Measurements from ENCODE around the gene HMG20B.
A peak's percentile ranks its signal among the peaks of the same experiment; 100 is the strongest.

HMG20B gene

GRCh38 chr19:3608079-3608641 is 35.4 kb downstream of the HMG20B start:
- no peak for DNase-seq

GRCh38 chr19:3608750-3609322 is 36.1 kb downstream of the HMG20B start:
- no peak for DNase-seq

GRCh38 chr19:3609779-3610719 is 37.3 kb downstream of the HMG20B start:
- no peak for DNase-seq

DNA sequence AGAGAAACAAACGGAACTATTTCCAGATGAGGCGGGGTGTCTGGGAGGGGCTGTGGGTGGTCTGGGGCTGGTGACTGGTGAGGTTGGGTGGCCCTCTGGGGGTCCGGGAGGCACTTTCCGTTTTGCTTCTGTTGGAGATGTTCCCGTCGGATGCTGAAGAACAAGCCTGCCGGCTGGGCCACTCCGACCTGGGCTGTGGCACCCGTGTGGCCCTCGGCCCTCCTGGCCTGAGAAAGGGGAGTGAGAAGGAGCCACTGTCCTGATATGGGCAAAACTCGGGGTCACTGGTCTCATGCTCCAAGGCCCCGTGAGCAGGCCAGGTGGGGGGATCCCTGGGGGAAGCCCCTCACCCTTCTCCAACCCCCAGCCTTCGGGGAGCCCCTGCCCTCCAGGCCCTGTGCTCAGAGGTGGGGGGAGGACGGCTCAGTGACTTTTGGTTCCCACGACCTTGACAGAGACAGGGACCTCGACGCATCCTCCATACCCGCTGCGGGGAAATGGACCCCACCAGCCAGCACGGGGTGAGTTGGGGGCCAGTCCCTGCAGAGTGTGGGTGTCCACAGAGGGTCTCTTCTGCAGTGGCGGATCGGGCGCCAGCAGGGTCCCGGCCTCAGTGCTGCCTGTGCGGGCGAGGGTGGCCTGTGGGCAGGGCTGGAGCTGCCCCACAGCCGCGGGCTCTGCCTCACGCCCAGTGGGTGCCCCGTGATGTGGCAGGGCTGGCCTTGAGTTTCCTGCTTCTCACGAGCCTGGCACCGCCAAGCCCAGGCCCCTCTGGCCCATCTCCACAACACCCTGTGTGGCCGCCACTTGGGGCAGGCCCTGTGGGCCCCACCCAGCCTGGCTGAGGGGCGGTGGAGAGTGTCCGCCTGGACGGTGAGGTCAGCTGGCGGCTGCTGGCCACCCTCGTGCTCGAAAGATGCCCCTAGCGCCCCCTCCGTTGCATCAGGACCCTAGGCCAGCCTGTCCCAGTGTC is 38.3 kb downstream of the HMG20B start:
- DNase-seq, result no peak

- no peak for DNase-seq
Observed at GRCh38 chr19:3611841-3612240, 39.1 kb downstream of the HMG20B start.

DNA sequence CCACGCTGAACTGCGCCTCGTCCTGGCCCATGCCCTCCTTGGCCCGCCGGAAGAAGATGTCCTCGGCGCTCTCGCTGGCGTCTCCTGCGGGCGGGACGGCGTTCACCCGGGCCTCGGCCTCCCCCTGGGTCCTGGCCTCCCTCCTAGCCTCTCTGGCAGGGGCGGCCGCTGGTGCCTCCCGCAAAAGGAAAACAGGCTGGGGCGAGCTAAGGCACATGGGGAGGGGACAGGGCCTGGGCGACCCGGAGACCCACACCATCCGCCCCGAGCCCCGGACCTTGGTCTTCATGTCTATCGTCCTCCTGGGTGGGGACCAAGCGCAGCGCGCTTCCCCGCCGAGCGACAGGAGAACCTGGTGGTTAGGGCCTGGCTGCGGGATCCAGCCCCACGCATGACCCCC is 39.6 kb downstream of the HMG20B start:
- DNase-seq, result no peak

DNA sequence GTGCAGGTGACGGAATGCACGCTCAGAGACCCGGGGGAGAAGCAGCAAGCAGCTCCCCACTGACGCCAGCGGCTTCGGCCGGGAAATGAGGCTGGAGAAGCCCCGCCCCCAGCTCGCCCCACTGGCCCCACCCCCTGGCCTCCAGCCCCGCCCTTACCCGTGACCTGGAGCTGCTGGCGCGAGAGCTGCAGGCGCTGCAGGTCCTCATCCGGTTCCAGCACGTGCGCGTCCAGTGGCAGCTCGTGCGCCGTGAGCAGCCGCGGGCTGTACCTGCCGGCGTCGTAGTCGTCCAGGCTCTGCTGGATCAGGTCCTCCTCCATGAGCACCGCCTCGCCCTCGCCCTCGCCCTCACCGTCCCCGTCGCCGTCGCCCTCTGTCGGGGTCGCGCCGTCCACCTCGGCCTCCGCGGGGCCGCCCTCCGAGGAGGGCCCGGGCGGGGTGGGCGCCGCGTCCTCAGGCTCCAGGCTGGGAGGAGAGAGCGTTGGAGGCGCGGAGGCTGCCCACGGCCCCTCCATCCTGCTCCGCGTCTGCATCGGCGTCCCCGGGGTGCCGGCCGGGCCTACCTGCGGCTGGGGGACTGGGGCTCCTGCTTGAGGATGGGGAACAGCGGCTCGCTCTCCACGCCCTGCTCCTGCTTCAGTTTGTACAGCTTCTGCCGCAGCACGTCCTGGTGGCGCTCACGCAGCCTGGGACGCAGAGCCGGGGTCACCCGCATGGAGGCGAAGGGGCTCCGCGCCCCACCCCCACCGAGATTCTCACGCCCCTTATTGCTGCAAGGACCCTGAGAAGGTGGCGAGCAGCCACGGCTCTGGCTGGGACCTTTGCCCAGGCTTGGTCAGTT is 40.4 kb downstream of the HMG20B start:
- DNase-seq, result no peak

- no peak for DNase-seq
Observed at GRCh38 chr19:3613818-3614661, 41.3 kb downstream of the HMG20B start.

DNA sequence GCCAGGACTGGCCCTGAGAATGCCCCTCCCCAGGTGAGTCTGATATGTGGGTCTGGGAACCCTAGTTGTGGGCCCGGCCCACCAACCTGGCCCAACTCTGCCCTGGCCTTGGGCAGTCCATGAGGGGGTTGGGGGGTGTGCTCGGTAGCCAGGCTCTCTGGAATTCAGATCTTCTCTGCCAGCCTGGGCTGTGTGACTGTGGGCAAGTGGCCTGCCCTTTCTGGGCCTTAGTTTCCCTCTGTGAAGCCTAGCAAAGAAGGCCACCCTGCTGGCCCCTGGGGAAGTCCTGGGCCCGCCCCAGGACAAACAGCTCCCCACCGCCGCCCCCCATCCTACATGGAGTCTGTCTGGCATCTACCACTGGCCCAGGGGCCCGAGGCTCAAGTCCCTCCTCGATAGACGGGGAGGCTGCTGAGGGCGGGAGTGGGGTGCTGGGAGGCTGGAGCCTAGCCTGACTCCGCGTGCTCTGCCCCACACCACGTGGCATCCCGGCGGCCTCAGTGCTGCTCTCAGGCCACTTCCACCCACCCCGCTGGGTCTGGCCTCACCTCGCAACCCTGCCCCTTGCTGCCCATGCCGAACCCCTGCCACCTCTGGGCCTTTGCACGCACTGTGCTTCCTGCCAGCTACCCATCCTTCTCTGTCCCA is 42.2 kb downstream of the HMG20B start:
- no peak for DNase-seq

DNA sequence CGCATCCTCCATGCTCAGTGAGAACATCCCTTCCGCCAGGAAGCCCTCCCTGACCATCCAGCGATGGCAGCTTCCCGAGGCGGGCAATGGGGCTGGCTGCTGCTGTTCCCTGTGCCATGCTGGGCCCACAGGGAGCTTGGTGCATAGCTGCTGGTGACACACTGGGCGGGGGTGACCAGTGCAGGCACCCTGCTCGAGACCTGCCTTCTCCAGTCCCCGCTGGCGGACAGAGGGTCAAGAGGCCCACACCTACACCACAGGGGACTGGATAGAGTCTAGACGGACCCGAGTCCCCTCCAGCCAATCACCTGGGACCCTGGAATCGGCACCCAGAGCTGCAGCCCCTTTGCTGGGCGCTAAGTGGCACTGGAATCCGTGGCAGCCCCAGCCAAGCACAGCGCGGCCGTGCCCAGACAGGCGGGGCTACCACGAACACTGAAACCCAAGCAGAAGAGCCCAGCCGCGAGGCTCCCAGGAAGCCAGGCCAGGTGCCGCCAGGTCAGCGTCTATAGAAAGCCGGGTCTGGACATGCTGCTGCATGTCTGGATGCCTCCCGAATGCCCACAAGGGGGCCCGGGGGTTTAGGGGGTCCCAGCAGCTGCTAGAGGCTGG is 42.9 kb downstream of the HMG20B start:
- no peak for DNase-seq

DNA sequence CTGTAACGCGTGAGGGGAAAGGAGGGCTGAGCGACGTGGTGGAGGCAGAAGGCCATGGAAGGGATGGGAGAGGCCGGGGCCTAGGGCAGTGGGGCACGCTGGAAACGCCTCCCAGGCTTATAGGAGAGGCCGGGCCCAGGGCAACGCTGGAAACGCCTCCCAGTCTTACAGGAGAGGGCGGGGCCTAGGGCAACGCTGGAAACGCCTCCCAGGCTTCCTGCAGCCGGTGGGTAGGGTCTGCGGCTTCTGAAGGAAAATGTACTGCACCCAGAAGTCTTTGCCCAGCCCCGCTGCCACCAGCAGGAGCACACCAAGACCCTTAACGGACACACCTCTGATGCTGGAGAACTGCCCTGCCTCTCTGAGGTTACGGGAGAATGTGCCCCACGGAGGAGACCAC is 44.7 kb downstream of the HMG20B start:
- DNase-seq, result peak in 1 of 2 donors; percentile 36

DNA sequence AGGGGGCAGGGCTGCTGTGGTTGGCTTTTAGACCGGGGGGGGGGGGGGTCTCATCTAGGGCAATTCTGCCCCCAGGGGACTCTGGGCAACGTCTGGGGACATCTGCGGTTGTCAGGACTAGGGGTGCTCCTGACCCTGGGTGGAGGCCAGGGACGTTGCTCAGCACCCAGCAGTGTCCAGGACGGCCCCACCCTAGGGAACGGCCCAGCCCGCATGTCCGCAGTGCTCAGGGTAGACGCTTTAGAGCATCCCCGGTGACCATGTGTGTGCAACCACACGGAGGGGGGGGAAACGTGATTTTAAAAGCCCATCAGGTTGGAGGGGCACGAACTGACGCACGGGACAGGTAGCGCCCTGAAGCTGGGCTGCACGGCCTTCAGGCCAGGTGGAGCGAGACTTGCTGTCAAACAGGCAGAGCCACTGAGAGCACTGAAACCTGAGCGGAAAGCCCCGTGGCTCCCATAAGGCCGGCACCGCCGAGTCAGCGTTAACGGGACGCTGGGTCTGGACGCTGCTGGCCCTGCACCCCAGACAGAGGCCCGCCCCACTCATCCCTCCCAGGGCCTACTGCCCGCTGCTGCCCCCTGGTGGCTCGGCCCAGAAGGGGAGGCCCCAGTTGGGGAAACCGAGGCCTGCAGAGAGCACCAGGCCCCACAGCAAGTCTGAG is 45.5 kb downstream of the HMG20B start:
- peak; percentile 66 to 70 for DNase-seq

DNA sequence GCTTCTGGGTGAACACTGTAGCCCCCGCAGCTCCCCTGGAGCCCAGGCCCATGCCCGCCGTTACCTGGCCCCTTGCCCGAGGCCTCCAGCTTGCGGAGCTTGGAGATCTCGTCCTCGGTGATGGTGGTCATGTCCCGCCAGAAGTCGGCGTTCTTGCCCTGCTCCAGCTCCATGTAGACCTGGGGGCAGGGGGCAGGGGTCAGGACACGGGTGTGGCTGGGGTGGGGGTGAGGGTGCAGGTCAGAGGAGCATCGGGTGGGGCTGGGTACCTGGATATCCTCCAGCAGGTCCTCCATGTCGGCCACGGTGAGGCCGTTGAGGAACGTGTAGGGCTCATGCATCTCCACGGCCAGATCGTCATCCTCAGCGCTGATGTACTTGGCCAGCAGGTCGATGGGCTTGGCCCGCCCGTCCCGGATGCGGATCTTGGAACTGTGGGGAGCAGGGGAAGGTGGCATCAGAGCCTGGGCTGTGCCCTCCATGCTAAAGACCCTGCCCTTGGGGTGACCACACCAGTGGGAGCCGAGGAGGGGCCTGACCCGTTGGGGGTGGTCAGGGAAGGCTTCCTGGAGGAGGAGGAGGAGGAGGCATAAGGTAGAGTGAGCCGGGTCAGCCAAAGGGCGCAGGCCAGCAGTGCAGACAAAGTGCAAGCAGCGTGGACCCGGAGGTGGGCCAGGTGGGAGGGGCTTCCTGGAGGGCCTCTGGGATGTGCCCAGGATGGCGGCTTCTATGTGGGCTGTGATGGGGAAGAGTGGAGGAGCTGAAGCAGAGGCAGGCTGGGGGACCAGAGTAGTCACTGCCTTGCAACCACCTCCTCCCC is 46.3 kb downstream of the HMG20B start:
- DNase-seq, result no peak

- DNase-seq, result no peak
Observed at GRCh38 chr19:3619631-3620012, 46.9 kb downstream of the HMG20B start.

DNA sequence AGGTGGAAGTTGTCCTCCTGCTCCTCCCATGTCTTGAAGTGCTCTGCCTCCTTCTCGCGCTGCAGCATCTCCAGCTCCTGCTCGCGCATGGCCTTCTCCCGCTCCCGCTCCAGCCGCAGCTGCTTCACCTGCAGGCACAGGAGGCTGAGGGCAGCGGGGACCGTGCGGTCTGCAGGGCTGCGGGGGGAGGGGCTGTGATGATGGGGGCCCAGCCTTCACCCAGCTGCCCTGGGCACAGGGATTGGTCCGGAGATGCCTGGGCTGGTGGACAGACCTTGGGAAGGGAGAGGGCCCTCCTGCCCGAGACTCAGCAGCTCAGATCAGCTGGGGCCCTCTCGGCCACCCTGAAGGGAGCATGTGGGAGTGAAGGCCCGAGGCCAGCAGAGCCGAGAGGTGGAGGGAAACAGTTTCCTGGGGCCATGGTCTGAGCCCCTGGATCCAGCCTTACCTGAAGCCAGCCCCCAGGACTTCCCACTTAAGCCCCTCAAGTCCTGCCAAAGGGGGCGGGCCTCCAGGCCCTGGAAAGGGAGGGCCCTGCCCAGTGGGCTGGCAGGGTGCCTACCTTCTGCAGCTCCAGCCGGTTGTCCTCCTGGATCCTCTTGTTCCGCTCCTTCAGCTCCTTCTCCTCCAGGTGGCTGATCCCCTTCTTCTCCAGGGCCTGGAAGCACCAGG is 47.5 kb downstream of the HMG20B start:
- no peak for DNase-seq

- DNase-seq, result no peak
Observed at GRCh38 chr19:3620817-3621547, 48.2 kb downstream of the HMG20B start.

GRCh38 chr19:3621689-3622088 is 48.9 kb downstream of the HMG20B start:
- DNase-seq, result no peak

Measured in stimulated activated CD4-positive, alpha-beta T cell treated with anti-CD3 and anti-CD28 coated beads, Interleukin-2, amount 100 ng/mL, for 24 hours (primary cell).